Thyroid gland (tissue), 4 donors: ENCODE measurements around the gene OTOS.

Experiments
- POLR2A ChIP-seq, 2 donors: fragments of 450-650 bp; IDR thresholded peaks; one replicate each; pipeline ENCODE4 v1.6.1; 2017; ENCODE audit warnings: antibody characterized with exemption in 2 of 2, mild to moderate bottlenecking in 2 of 2, moderate library complexity in 1 of 2
- TF ChIP-seq, protein P1 (sequence below), 6 experiments: fragments of 200-600 bp in 3 of 6; fragments of 450-650 bp in 3 of 6; sonication (generic) in 3 of 6; IDR thresholded peaks; one replicate each; pipeline ENCODE4 v1.5.1; 2016 to 2019; ENCODE audit warnings: antibody characterized with exemption in 6 of 6, mild to moderate bottlenecking in 2 of 6, inconsistent platforms in 1 of 6, moderate library complexity in 1 of 6

DNA sequence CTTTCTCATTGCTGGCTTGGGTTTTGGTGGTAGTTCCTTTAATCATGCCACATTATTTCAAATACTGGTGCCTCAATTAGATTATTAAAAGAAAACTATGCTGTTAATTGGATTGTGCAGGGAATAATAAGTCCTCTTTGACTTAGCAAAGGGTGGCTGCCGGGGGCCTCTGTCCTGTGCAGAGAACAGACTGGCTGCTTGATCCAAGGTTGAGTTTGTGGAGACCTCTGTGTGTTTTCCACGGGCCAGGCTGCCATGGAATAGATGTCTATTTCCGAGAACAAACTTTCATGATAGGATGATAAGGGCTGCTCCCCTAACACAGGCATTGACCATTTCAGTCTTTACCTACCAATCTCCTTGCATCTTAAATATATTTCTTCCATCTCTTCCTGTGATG, 30.4 kb upstream of the OTOS start:
- TF ChIP-seq, protein P1, sequence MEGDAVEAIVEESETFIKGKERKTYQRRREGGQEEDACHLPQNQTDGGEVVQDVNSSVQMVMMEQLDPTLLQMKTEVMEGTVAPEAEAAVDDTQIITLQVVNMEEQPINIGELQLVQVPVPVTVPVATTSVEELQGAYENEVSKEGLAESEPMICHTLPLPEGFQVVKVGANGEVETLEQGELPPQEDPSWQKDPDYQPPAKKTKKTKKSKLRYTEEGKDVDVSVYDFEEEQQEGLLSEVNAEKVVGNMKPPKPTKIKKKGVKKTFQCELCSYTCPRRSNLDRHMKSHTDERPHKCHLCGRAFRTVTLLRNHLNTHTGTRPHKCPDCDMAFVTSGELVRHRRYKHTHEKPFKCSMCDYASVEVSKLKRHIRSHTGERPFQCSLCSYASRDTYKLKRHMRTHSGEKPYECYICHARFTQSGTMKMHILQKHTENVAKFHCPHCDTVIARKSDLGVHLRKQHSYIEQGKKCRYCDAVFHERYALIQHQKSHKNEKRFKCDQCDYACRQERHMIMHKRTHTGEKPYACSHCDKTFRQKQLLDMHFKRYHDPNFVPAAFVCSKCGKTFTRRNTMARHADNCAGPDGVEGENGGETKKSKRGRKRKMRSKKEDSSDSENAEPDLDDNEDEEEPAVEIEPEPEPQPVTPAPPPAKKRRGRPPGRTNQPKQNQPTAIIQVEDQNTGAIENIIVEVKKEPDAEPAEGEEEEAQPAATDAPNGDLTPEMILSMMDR (IDR thresholded peaks at IDR 0.05) = no peak
- TF ChIP-seq POLR2A (IDR thresholded peaks at IDR 0.05) = no peak
